Upper lobe of right lung (tissue), 1 donor: ENCODE results near the gene OCRL. TPM values are rescaled to one million over a fixed set of nuclear protein-coding genes. Genes with fewer than 3 reads are reported as not detected.

Experiments used
- ATAC-seq: fragments of 200-7000 bp; cut with Tn5 transposase; one replicate; pipeline ENCODE4 v1.9.1; 2020; ENCODE audit warnings: mild to moderate bottlenecking, moderate library complexity
- DNase-seq: peaks from one replicate; pipeline ENCODE4 v3.0.0-alpha.2; 2020
- H3K27ac ChIP-seq: fragments of 200-600 bp; one replicate; pipeline ENCODE4 v1.8.0; 2022
- H3K27me3 ChIP-seq: fragments of 200-600 bp; one replicate; pipeline ENCODE4 v1.8.0; 2022; ENCODE audit warnings: mild to moderate bottlenecking
- H3K36me3 ChIP-seq: fragments of 200-600 bp; one replicate; pipeline ENCODE4 v1.8.0; 2022
- H3K4me1 ChIP-seq: fragments of 200-600 bp; one replicate; pipeline ENCODE4 v1.8.0; 2022
- H3K4me3 ChIP-seq: fragments of 200-600 bp; one replicate; pipeline ENCODE4 v1.8.0; 2022; ENCODE audit warnings: mild to moderate bottlenecking
- H3K9me3 ChIP-seq: fragments of 200-600 bp; one replicate; pipeline ENCODE4 v1.8.0; 2022
- intact Hi-C: fragments of 100-400 bp; cut with DNase I; formaldehyde crosslinking; loops from one replicate; pipeline ENCODE4 v1.11.0; 2022
- total RNA-seq: library from RNA; stranded (reverse); fragmentation: NEBNext Ultra II Directional; extraction: Animal tissue kit (Norgen Biotek cat#: 25700); gene quantifications from one replicate; pipeline ENCODE4 v1.2.1, GENCODE V29; 2021
- TF ChIP-seq, protein P1 (sequence below): fragments of 200-600 bp; IDR thresholded peaks from one replicate; pipeline ENCODE4 v1.8.0; 2022; ENCODE audit warnings: antibody characterized with exemption
- donor health status: DM: no; HTN: yes; CAD: no; lungs with severe emphysema.

The OCRL gene
- total RNA-seq, 1 donor from 2014 or later = 20.5 TPM

DNA sequence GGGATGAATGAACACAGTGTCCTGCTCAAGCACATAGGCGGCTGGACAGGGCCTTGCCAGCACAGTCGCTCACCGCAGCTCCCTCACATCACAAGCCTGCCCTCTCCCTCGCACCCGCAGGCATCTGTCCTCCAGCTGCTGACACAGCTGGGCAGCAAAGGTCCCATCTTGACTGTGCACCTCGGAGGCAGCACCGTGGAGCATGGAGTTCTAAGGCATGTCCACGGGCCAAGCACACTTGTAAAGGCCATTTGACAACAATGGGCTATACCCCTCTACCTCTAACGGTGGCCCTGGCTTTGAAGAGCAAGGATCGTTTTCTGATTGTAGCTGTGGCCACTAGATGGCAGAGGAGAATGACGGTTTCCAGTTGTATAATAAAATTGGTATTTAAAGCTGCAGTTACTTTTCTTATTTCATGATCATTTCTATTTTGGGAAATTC is 60.9 kb downstream of the OCRL start:
- Histone ChIP-seq H3K36me3 (no peaks in the 10 kb centered on the region), H3K4me1 (peaks cover 5% of the 10 kb centered on the region), H3K4me3 (no peak overlapping the region), H3K9me3 (no peaks in the 10 kb centered on the region), H3K27me3 (no peaks in the 10 kb centered on the region), H3K27ac (no peak overlapping the region)
- ATAC-seq = peak; percentile 26
- intact Hi-C loops = loop anchor here (10.0 kb wide), 1 partner anchor 124 kb away; no protein-coding TSS in a partner anchor
- TF ChIP-seq, protein P1, sequence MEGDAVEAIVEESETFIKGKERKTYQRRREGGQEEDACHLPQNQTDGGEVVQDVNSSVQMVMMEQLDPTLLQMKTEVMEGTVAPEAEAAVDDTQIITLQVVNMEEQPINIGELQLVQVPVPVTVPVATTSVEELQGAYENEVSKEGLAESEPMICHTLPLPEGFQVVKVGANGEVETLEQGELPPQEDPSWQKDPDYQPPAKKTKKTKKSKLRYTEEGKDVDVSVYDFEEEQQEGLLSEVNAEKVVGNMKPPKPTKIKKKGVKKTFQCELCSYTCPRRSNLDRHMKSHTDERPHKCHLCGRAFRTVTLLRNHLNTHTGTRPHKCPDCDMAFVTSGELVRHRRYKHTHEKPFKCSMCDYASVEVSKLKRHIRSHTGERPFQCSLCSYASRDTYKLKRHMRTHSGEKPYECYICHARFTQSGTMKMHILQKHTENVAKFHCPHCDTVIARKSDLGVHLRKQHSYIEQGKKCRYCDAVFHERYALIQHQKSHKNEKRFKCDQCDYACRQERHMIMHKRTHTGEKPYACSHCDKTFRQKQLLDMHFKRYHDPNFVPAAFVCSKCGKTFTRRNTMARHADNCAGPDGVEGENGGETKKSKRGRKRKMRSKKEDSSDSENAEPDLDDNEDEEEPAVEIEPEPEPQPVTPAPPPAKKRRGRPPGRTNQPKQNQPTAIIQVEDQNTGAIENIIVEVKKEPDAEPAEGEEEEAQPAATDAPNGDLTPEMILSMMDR = peak; percentile 48
- no peak for DNase-seq

- ATAC-seq (peak; percentile 79), DNase-seq (no peak)
- H3K36me3 ChIP-seq = no peaks in the 10 kb centered on the region
- no peak overlapping the region for H3K4me3 ChIP-seq
- H3K4me1 ChIP-seq = peaks cover 5% of the 10 kb centered on the region
- intact Hi-C loops = loop anchor here (10.0 kb wide), 1 partner anchor 118 kb away; no protein-coding TSS in a partner anchor
- H3K27me3 ChIP-seq = no peaks in the 10 kb centered on the region
- TF ChIP-seq, protein P1 = peak; percentile 64
- H3K27ac ChIP-seq = no peak overlapping the region
- H3K9me3 ChIP-seq = no peaks in the 10 kb centered on the region
These were observed 66.9 kb downstream of the OCRL start for GRCh38 chrX:129606918-129607317.

DNA sequence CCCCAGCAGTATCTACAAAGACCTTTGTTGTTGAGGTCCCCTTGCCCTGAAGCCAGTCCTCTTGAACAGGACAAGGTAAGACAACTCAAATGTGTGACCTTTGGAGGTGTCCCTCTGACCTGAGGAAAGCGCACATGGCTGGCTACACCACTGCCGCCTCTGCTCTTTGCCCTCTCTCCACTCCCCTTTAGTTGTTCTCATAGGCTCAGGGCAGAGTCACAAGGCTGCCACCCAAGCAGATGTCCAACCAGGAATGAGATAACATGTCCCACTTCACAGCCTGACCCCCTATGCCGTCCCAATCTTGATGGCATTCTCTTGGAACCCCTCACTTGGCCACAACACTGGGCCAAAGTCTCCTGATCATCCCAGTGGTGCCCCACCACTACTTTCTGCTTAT is 68.4 kb downstream of the OCRL start:
- Histone ChIP-seq H3K4me1 (peaks cover 5% of the 10 kb centered on the region), H3K9me3 (no peaks in the 10 kb centered on the region), H3K27ac (no peak overlapping the region), H3K36me3 (no peaks in the 10 kb centered on the region), H3K27me3 (no peaks in the 10 kb centered on the region), H3K4me3 (no peak overlapping the region)
- DNase-seq = no peak
- ATAC-seq = no peak
- TF ChIP-seq, protein P1 = no peak
- intact Hi-C loops = loop anchor here (10.0 kb wide), 1 partner anchor 116 kb away; no protein-coding TSS in a partner anchor

DNA sequence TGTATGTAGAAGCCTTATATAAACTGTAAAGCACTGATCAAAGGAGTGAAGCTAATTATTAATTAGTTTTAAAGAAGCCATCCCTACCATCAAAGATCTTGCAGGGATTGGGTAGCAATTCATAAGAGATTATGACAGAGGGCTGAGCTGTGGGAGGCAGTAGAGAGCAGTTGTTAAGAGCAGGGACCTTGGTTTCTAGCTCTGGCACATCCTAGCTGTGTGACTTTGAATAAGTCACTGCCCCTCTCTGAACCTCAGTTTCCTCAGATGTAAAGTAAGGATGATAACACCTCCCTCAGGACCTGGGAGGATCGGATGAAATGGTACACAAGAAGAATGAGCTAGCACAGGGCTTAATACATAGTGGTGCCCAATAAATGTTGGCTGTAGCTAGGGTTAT is 69.3 kb downstream of the OCRL start:
- no peaks in the 10 kb centered on the region for H3K9me3 ChIP-seq
- intact Hi-C loops = loop anchor here (10.0 kb wide), 1 partner anchor 115 kb away; no protein-coding TSS in a partner anchor
- no peak overlapping the region for H3K27ac ChIP-seq
- H3K4me1 ChIP-seq = peaks cover 2% of the 10 kb centered on the region
- no peaks in the 10 kb centered on the region for H3K36me3 ChIP-seq
- TF ChIP-seq, protein P1 = no peak
- H3K4me3 ChIP-seq = no peak overlapping the region
- no peak for DNase-seq
- ATAC-seq = no peak
- no peaks in the 10 kb centered on the region for H3K27me3 ChIP-seq

DNA sequence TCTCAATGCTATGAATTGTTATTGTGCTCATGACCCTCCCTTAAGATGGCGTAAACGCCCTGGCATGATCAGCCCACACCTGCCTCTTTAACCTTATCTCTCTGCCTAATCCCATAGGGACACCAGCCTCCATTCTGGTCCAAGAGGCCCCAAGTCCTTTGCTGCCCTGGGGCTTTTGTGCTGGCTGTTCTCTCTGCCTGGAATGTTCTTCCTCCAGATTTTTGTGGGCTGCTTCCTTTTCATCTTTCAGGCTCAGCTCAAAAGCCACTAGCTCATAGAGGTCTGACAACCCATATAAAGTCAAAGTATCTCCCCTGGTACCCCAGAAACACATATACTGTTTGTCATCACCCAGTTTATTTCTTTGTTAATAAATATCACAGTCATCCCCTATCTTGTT is 72.3 kb downstream of the OCRL start:
- intact Hi-C loops = no loop called here
- no peak overlapping the region for H3K4me3 ChIP-seq
- DNase-seq = no peak
- H3K27ac ChIP-seq = no peak overlapping the region
- H3K36me3 ChIP-seq = no peaks in the 10 kb centered on the region
- H3K9me3 ChIP-seq = no peaks in the 10 kb centered on the region
- TF ChIP-seq, protein P1 = no peak
- H3K27me3 ChIP-seq = no peaks in the 10 kb centered on the region
- no peaks in the 10 kb centered on the region for H3K4me1 ChIP-seq
- ATAC-seq = no peak

- Histone ChIP-seq H3K27ac (no peak overlapping the region), H3K27me3 (no peaks in the 10 kb centered on the region), H3K4me3 (no peak overlapping the region), H3K36me3 (no peaks in the 10 kb centered on the region), H3K4me1 (no peaks in the 10 kb centered on the region), H3K9me3 (no peaks in the 10 kb centered on the region)
- TF ChIP-seq, protein P1 = no peak
- DNase-seq (no peak), ATAC-seq (no peak)
- intact Hi-C loops = no loop called here
These were observed 73.5 kb downstream of the OCRL start for GRCh38 chrX:129613596-129613995.
